AG08395 (cell line): ENCODE measurements around the gene SNX1.
A peak's percentile ranks its signal among the peaks of the same experiment; 100 is the strongest.

Experiments used
- DNase-seq: peaks from one replicate; pipeline ENCODE4 v3.0.0; 2012; ENCODE audit warnings: mixed read lengths, low spot score

The SNX1 gene

DNA sequence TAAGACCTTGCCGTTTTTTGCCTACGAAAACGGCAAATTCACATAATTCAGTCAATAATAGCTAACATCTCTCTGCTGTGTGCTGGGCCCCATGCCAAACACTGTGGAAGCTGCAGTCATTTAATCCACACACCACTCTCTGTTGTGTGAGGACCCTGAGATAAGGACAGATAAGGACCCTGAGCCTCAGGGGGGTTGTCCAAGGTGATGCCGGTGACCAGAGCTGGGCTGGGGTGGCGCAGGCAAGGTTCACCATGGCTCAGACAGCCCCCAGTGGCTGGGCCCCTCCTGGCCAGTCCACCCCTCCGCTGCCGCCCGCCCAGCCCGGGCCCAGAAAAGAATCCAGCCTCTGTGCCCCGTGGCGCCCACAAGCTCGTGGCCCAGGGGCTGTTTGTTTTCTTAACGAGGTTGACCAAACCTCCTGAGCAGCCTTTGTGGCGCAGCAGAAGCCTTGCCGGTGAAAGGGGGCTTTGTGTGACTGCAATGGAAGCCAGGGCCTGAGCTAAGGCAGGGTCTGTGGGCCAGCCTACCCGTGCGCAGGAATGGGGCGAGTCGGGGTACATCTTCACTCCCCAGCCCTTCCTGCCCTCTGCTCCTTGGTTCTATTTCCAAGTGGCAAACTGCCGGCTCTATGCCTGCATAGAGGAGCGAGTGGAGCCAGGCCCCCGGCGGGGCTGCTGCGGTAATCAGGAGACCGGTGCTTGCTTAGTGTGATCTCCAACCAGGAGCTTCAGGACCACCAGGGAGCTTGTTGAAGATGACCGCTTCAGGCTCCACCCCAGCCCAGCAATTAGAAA lies 51.3 kb downstream of the SNX1 start:
- no peak for DNase-seq

DNA sequence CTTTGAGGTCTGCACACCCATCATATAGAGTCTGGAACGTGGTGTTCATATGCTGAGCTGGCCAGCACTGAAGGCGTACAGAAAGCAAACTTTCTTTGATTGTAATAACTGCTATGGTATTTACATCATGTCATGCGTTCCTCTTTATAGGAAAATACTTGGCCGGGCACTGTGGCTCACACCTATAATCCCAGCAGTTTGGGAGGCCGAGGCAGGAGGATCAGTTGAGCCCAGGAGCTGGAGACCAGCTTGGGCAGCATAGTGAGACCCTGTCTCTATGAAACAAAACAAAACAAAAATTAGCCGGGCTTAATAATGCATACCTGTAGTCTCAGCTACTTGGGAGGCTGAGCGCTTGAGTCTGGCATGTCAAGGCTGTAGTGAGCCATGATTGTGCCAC lies 52.4 kb downstream of the SNX1 start:
- DNase-seq: no peak

DNA sequence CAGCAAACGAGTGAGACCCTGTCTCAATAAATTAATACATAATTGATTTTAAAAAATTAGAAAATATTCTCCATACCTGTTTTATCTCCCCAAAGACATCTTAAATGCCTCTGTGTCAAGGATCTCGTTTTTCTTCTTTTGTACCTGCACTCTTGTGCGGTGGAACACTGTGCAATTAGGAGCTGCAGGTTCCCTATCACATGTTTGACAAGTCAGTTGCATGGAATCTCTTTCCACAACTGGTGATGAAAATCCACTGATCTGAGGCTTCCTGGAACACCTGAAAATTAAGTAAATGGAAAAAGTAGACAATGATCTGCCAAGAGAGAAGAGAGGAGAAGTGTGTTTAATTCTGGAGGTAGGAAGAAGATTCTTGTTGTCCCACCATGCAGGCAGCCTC lies 52.8 kb downstream of the SNX1 start:
- no peak for DNase-seq

DNA sequence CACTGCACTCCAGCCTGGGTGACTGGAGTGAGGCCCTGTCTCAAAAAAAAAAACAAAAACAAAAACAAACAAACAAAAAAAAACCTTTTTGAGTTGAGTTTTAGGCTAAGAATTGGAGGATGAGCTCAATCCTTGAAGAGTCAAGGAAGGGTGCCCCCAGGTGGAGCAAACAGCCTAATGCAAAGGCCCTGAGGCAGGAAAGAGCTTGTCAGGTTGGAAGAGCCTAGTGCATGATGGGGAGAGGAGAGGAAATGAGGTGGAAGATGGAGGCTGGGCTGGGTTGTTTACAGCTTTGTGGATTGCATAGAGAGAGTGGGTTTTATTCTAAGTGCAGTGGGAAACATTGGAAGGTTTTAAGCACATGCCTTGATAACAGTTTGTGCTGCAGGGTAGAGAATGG lies 53.6 kb downstream of the SNX1 start:
- DNase-seq: no peak

DNA sequence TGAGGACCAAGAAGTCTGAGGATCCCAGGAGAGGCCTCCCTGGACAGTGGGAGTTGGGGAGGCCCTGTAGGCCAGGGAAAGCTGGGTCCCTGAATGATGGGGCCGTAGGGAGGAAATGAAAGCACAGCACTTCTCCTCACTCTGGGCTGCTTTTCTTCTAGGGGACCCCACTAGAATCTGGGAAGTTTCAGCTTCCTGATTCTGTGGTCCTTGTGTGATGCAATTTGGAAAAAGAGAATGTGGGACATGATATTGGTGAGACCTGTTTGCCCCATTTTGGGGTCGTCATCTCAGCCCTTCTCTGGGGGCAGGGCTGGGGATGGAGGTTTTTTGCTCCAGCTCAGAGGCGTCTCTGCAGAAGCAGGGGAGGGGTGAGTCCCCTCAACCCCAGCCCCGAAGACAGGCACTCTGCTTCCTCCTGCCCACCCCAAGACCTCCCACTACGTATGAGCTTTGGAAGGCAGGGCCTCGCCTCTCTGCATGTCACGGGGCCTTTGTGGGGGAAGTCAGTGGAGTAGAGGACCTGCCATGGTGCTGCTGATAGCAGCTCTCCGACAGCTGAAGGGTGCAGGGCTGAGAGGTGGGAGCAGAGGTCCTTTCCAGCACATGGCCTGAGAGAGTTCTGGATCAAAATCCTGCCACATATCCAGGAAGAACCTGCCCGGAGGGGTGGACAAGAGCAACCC lies 54.3 kb downstream of the SNX1 start:
- no peak for DNase-seq

DNA sequence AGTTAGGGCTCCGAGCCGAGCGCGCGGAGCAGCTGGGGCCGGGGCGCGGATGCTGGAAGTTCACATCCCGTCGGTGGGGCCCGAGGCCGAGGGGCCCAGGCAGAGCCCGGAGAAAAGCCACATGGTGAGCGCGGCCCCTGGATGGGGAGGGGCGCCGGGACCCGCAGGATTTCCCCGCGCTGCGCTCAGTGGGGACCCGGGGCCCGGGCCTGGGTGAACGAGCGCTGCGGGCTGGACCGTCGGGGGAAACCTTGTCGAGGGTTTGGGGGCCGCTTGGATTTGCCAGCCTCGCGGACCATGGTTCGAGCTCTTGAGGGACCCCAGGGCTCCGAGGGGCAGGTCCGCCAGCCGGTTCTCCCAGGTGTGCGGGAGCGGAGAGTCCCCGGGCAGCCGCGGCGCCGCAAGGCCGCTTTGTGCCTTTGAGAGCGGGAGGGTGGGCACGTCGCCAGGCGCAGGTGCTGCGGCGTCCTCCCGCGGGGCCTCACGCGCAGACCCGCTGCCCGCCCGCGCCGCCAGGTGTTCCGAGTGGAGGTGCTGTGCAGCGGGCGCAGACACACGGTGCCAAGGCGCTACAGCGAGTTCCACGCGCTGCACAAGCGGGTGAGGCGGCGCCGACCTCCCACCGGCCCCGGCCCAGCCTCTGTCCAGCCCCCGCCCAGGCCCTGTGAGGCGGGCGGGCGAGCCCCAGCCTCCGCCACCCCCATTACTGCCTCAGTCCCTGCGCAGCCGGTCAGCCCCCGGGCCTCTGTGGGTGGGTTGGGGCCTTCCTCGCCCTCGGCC lies 56.1 kb downstream of the SNX1 start, which contains the start of gene SNX22:
SNX22 (plus strand) TSS at position 5 of the 780 bp plus-strand sequence; CDS start at position 50, 45 bp downstream.
- no peak for DNase-seq

GRCh38 chr15:64152507-64153387 lies 57.0 kb downstream of the SNX1 start:
- DNase-seq: peak; percentile 13

DNA sequence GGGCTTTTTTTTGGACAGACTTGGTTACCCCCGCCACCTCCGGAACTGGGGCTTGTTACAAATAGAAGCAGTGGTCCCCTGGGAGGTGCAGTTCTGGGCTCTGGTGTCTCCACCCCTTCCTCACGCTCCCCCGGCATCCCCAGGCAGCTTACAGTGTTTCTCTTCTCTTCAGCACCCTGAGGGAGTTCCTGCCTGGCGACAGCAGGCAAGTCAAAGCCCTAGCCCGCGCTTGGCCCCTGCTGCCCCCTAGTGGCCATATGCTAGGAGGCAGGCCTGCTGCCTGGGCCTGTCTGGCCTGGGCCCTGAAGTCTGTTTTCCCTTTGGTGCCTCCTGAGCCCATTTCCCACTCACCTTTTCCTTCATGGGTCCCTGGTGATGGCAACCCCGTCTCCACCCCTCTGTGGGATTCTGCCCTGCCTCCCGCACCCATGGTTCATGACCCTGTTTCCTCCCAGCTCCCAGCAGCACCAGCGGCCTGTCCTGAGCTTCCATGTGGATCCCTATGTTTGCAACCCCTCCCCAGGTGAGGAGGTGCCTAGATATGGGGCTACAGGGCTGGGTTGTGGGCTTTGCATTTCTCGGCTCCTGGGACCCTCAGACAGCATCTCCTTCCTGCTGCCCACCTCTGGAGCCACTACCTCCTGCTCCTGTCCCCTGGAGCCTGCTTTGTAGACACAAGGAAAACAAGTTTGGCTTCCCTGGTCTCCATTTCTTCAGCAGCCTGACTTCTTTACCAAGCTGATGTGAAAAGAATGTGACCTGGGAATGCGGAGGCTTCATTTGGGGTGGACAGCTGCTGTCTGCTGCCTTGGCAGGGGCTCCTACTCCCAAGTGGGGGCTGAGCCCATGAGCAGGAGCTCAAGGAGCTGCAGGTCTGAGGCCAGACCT lies 57.9 kb downstream of the SNX1 start:
- peak; percentile 95 for DNase-seq

- no peak for DNase-seq
These were observed 60.2 kb downstream of the SNX1 start for GRCh38 chr15:64155802-64156651.

GRCh38 chr15:64156652-64157331 lies 61.0 kb downstream of the SNX1 start:
- DNase-seq: no peak

- no peak for DNase-seq
These were observed 61.9 kb downstream of the SNX1 start for GRCh38 chr15:64157599-64158125.

DNA sequence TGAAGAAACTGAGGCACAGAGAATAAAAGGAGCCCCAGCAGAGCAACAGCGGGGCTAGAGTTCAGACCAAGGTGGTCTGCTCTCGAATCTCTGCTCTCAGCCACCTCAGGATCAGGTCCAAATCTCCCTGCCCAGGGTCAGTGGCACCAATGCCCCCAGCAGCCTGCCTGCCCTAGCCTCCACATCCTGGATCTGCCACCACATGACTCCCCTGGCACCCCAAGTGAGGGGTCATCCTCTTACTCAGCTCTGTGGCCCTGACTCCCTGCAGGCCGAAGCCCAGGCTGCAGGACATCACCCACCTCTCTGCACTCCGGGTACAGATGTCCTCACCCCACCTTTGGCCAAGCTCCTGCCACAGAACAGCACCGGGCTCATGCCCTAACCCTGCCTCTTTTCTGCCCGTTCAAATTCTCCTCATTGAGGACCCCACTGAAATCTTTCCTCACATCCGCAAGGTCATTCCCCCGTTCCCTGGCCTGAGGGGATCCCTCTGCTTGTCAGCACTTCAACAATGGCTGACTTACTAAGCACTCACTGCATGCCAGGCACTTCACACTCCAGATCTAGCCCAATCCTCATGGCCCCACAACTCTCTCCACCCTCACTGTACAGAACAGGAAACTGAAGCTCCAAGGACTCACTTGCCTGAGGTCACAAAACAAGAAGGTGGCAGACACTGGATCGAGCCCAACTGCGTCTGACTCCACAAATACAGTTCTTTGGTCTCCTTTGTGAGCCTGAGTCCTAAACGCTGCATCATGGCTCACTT lies 62.8 kb downstream of the SNX1 start:
- no peak for DNase-seq

DNA sequence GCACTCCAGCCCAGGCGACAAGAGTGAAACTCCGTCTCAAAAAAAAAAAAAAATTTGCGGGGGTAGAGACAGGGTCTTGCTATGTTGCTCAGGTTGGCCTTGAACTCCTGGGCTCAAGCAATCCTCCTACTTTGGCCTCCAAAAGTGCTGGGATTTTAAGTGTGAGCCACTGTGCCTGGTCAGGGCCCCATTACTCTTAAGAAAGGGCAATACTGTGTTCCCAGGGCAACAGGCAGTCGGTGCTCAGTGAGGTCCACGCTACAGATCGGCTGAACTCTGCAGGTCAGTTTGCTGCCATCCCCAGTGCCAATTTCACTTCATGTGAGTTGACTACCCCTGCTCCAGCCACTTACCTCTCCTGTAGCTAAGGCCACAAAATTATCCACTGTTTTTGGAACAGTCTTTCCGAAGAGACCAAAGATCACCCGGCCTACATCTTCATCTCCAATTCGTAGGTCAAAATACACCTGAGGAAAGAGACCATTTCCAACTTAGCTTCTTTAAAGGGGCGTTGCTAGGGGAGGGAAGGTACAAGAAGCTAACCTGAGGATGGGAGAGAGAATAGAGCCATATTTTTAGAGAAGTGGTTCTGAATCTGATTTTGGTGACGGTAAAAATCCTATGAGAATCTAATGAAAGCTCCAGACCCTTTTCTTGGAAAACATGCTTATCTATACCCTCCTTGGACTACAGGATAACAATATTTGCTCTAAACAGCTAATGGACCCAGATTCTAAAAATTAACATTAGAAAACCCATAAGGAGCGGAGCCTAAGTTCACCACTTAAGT lies 66.1 kb downstream of the SNX1 start:
- no peak for DNase-seq

- DNase-seq: peak; percentile 39
These were observed 66.7 kb downstream of the SNX1 start for GRCh38 chr15:64162478-64162868.

- peak; percentile 97 for DNase-seq
These were observed 67.3 kb downstream of the SNX1 start, which contains the start of gene PPIB for GRCh38 chr15:64162869-64163658. Gene PPIB (minus strand): TSS chr15:64163022. CDS start chr15:64162986, 36 bp downstream.

- no peak for DNase-seq
These were observed 68.0 kb downstream of the SNX1 start for GRCh38 chr15:64163659-64164362.
